ENCODE data around the gene STX7. TPM values are rescaled to one million over a fixed set of nuclear protein-coding genes. Genes with fewer than 3 reads are reported as not detected.

The STX7 gene
- polyA plus RNA-seq, 3 donors: 49.7 to 85.1 (median 81.7) TPM

DNA sequence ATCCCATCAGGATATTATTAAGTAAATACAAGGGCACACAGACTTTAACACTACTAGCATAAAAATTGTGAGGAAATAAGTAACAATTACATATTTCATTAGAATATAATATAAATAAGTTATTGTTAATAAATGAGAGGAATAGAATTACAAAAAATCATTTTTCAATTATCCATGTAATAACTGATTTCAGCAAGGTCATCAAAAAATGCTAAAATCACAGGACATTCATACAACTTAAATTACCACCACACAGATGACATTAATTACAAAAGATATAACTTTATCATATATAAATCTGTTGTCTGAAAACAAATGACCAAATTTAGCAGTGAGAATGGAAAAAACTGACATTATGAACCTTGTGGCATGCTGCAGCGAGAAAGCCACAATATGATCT lies 37.0 kb downstream of the STX7 start:
- no peak overlapping the region for H3K4me3 Mint-ChIP-seq
- H4K20me1 ChIP-seq (ENCODE audit: insufficient read depth, low read length): peaks cover 100% of the 10 kb centered on the region
- no peak overlapping the region for H3K4me2 ChIP-seq (replicated peaks; ENCODE audit: extremely low read depth, low read length, poor library complexity, severe bottlenecking)
- WGBS (ENCODE audit: insufficient coverage): no CpG with 5 or more reads among the region's 1 CpG
- H3K27ac ChIP-seq (ENCODE audit: low read depth in 1 of 2, low read length in 2 of 2): no peak overlapping the region
- H3K36me3 Mint-ChIP-seq: peaks cover 37 to 49% of the 10 kb centered on the region in 2 donors
- no peak overlapping the region for H3K9ac ChIP-seq (ENCODE audit: insufficient read depth, low read length, poor library complexity, severe bottlenecking)
- peaks cover 7% of the 10 kb centered on the region for H3K4me1 Mint-ChIP-seq
- H3K9me3 Mint-ChIP-seq: no peaks in the 10 kb centered on the region
- H3K4me1 ChIP-seq (ENCODE audit: control insufficient read depth in 1 of 2, insufficient read depth in 2 of 2, low read length in 2 of 2): no peaks in the 10 kb centered on the region
- DNase-seq: no peak
- no peak overlapping the region for H2AFZ ChIP-seq (ENCODE audit: insufficient read depth, low read depth, low read length, poor library complexity, severe bottlenecking)
- TF ChIP-seq, protein P1, sequence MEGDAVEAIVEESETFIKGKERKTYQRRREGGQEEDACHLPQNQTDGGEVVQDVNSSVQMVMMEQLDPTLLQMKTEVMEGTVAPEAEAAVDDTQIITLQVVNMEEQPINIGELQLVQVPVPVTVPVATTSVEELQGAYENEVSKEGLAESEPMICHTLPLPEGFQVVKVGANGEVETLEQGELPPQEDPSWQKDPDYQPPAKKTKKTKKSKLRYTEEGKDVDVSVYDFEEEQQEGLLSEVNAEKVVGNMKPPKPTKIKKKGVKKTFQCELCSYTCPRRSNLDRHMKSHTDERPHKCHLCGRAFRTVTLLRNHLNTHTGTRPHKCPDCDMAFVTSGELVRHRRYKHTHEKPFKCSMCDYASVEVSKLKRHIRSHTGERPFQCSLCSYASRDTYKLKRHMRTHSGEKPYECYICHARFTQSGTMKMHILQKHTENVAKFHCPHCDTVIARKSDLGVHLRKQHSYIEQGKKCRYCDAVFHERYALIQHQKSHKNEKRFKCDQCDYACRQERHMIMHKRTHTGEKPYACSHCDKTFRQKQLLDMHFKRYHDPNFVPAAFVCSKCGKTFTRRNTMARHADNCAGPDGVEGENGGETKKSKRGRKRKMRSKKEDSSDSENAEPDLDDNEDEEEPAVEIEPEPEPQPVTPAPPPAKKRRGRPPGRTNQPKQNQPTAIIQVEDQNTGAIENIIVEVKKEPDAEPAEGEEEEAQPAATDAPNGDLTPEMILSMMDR (IDR thresholded peaks at IDR 0.05): no peak
- intact Hi-C loops (cut with micrococcal nuclease): no loop called here
- no peak overlapping the region for H3K4me3 ChIP-seq (replicated peaks in 1 of 3; ENCODE audit: low read depth in 2 of 3, low read length in 3 of 3)
- H3K27ac Mint-ChIP-seq: peak overlapping the region in 1 of 7 donors; percentile 34
- H3K79me2 ChIP-seq (ENCODE audit: insufficient read depth, low read length): peaks cover 88% of the 10 kb centered on the region
- peaks cover 47 to 70% of the 10 kb centered on the region in 2 donors for H3K36me3 ChIP-seq (replicated peaks in 1 of 2; ENCODE audit: control insufficient read depth in 1 of 2, insufficient read depth in 2 of 2, low read length in 2 of 2)
- no peaks in the 10 kb centered on the region for H3K27me3 Mint-ChIP-seq (ENCODE audit: low read depth in 3 of 3)
- H3K27me3 ChIP-seq (ENCODE audit: control insufficient read depth in 2 of 2, insufficient read depth in 2 of 2, low read length in 2 of 2): no peaks in the 10 kb centered on the region
- H3K9me3 ChIP-seq (replicated peaks in 1 of 2; ENCODE audit: control insufficient read depth in 1 of 2, insufficient read depth in 1 of 2, low read length in 2 of 2): no peaks in the 10 kb centered on the region

DNA sequence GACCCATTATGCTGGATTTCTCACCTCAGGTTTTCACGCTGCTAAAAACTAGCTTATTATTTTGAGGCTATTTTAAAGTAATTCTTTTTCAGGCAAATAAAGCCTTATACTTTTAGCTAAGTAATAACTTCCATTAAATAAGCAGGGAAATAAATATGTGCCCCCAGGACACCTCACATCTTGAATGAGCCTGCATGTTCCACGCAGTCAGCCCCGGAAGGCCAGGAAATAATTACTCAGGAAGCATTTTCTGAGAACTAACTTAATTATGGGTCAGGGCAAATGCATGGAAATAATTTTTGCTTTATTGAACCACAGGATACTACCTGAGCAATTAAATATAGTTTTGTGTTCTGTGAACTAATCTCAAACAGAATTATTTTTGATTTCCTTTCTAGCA lies 41.1 kb downstream of the STX7 start:
- DNase-seq: no peak
- Mint-ChIP-seq H3K36me3 (peaks cover 49 to 61% of the 10 kb centered on the region in 2 donors), H3K27ac (no peak overlapping the region), H3K27me3 (ENCODE audit: low read depth in 3 of 3) (no peaks in the 10 kb centered on the region), H3K4me3 (no peak overlapping the region), H3K4me1 (no peaks in the 10 kb centered on the region), H3K9me3 (no peaks in the 10 kb centered on the region)
- no peaks in the 10 kb centered on the region for H3K4me1 ChIP-seq (ENCODE audit: control insufficient read depth in 1 of 2, insufficient read depth in 2 of 2, low read length in 2 of 2)
- peaks cover 48% of the 10 kb centered on the region for H3K79me2 ChIP-seq (ENCODE audit: insufficient read depth, low read length)
- peaks cover 81 to 86% of the 10 kb centered on the region in 2 donors for H3K36me3 ChIP-seq (replicated peaks in 1 of 2; ENCODE audit: control insufficient read depth in 1 of 2, insufficient read depth in 2 of 2, low read length in 2 of 2)
- H4K20me1 ChIP-seq (ENCODE audit: insufficient read depth, low read length): peaks cover 97% of the 10 kb centered on the region
- H3K4me2 ChIP-seq (replicated peaks; ENCODE audit: extremely low read depth, low read length, poor library complexity, severe bottlenecking): no peak overlapping the region
- intact Hi-C loops (cut with micrococcal nuclease): no loop called here
- no peak overlapping the region for H3K27ac ChIP-seq (ENCODE audit: low read depth in 1 of 2, low read length in 2 of 2)
- no CpG with 5 or more reads among the region's 3 CpGs for WGBS (ENCODE audit: insufficient coverage)
- no peak overlapping the region for H3K4me3 ChIP-seq (replicated peaks in 1 of 3; ENCODE audit: low read depth in 2 of 3, low read length in 3 of 3)
- H3K9ac ChIP-seq (ENCODE audit: insufficient read depth, low read length, poor library complexity, severe bottlenecking): no peak overlapping the region
- no peak overlapping the region for H2AFZ ChIP-seq (ENCODE audit: insufficient read depth, low read depth, low read length, poor library complexity, severe bottlenecking)
- H3K27me3 ChIP-seq (ENCODE audit: control insufficient read depth in 2 of 2, insufficient read depth in 2 of 2, low read length in 2 of 2): no peaks in the 10 kb centered on the region
- TF ChIP-seq, protein P1 (IDR thresholded peaks at IDR 0.05): no peak
- H3K9me3 ChIP-seq (replicated peaks in 1 of 2; ENCODE audit: control insufficient read depth in 1 of 2, insufficient read depth in 1 of 2, low read length in 2 of 2): no peaks in the 10 kb centered on the region

Data from CD14-positive monocyte (primary cell).